Mucosa of rectum (tissue), 2 donors: ENCODE results near the gene DALRD3.

ENCODE experiments used
- H3K27ac ChIP-seq, 2 donors: one replicate each; pipeline ENCODE4 v1.7.0; 2013; ENCODE audit warnings: inconsistent platforms in 2 of 2, low read depth in 2 of 2, low read length in 2 of 2
- H3K27me3 ChIP-seq, 2 donors: one replicate each; pipeline ENCODE4 v1.7.0; 2013; ENCODE audit warnings: low read length in 2 of 2; ENCODE audit not compliant: control insufficient read depth in 2 of 2, insufficient read depth in 2 of 2
- H3K36me3 ChIP-seq, 2 donors: one replicate each; pipeline ENCODE4 v1.7.0; 2013; ENCODE audit warnings: low read length in 2 of 2; ENCODE audit not compliant: control insufficient read depth in 2 of 2, insufficient read depth in 2 of 2
- H3K4me1 ChIP-seq, 2 donors: one replicate each; pipeline ENCODE4 v1.7.0; 2013; ENCODE audit warnings: low read length in 2 of 2, mild to moderate bottlenecking in 1 of 2; ENCODE audit not compliant: control insufficient read depth in 2 of 2, insufficient read depth in 2 of 2
- H3K4me3 ChIP-seq, 2 donors: one replicate each; pipeline ENCODE4 v1.7.0; 2013; ENCODE audit warnings: low read length in 2 of 2
- H3K9ac ChIP-seq, 2 donors: one replicate each; pipeline ENCODE4 v1.7.0; 2013; ENCODE audit warnings: low read length in 2 of 2, low read depth in 1 of 2, mild to moderate bottlenecking in 1 of 2
- H3K9me3 ChIP-seq, 2 donors: one replicate each; pipeline ENCODE4 v1.7.0; 2013; ENCODE audit warnings: low read length in 2 of 2; ENCODE audit not compliant: control insufficient read depth in 2 of 2
- donor health status: healthy.
- donor health status: Normal muscosa, but diverticular disease.

The DALRD3 gene

DNA sequence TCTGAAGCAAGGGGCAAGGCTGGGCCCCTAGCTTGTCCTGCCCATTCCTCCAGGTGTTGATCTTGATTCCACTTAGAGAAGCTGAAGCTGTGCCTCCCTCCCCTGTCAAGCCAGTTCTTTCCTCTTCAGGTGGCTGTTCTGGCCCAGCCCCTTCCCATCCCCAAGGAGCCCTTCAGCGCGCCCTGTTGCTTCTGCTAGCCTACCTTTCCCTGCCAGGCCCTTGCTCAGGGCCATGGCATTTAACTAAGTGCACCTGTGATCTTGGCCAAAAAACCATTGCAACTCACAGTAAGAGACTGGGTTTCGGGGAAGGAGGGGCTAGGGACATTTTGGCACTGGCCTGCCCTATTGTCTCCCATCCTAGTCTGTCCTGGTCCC lies 13.1 kb downstream of the DALRD3 start:
- H3K27me3 ChIP-seq: no peaks in the 10 kb centered on the region
- no peak overlapping the region for H3K4me3 ChIP-seq
- H3K9ac ChIP-seq: no peak overlapping the region
- no peaks in the 10 kb centered on the region for H3K9me3 ChIP-seq
- peaks cover 16 to 18% of the 10 kb centered on the region in 2 donors for H3K4me1 ChIP-seq
- no peak overlapping the region for H3K27ac ChIP-seq
- peaks cover 0 to 3% of the 10 kb centered on the region in 2 donors for H3K36me3 ChIP-seq

DNA sequence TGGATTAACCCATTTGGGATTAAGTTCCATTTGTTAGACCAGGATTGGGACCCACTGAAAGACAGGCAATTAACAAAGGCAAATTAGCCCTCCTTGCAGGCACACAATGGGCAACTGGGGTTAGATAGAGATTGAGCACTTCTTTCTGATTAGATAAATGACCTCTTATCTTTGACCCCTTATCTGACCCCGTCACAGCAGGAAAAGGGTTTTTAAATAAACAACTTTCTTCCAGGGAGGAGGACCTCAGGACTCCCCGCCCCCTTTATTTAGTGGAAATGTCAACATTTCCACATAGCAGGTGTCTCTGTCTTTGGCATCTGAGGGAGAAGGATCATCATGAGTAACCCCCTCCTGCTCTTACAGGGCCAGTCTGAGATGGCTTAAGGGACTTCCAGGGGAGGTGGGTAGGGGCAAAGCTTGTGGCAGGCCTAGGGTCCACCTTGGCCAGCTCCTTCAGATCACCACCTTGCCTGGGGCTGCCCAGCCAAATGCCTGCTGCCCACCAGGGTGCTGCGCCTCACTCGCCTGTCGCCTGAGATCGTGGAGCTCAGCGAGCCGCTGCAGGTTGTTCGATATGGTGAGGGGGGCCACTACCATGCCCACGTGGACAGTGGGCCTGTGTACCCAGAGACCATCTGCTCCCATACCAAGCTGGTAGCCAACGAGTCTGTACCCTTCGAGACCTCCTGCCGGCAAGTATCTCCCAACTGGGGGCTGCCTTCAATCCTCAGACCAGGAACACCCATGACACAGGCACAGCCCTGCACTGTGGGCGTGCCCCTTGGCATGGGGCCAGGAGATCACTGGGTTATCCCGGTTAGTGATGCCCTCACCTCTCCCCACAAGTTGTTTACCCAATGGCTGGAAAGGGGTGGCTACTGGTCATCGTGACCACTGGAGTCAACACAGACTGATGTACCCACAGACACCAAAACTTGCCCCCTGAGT lies 13.8 kb downstream of the DALRD3 start:
- Histone ChIP-seq H3K4me3 (no peak overlapping the region), H3K27me3 (no peaks in the 10 kb centered on the region), H3K36me3 (peaks cover 0 to 3% of the 10 kb centered on the region in 2 donors), H3K27ac (no peak overlapping the region), H3K4me1 (peaks cover 16 to 18% of the 10 kb centered on the region in 2 donors), H3K9me3 (no peaks in the 10 kb centered on the region), H3K9ac (no peak overlapping the region)

DNA sequence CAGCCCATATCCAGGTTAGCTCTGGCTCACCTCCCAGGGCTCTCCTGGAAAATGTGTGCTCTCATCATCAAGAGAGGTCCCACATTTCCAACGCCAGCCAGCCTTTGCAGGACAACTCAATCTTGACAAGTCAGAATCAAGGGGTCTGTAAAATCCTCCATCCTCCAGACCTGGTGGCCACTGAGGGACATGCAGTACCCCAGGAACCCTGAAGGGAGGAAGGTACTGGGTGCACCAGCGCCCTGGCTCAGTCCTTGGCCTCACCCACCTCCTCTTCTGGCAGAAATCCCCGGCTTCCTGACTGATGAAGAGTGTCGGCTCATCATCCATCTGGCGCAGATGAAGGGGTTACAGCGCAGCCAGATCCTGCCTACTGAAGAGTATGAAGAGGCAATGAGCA lies 17.2 kb downstream of the DALRD3 start:
- H3K36me3 ChIP-seq: peaks cover 8 to 13% of the 10 kb centered on the region in 2 donors
- no peak overlapping the region for H3K27ac ChIP-seq

DNA sequence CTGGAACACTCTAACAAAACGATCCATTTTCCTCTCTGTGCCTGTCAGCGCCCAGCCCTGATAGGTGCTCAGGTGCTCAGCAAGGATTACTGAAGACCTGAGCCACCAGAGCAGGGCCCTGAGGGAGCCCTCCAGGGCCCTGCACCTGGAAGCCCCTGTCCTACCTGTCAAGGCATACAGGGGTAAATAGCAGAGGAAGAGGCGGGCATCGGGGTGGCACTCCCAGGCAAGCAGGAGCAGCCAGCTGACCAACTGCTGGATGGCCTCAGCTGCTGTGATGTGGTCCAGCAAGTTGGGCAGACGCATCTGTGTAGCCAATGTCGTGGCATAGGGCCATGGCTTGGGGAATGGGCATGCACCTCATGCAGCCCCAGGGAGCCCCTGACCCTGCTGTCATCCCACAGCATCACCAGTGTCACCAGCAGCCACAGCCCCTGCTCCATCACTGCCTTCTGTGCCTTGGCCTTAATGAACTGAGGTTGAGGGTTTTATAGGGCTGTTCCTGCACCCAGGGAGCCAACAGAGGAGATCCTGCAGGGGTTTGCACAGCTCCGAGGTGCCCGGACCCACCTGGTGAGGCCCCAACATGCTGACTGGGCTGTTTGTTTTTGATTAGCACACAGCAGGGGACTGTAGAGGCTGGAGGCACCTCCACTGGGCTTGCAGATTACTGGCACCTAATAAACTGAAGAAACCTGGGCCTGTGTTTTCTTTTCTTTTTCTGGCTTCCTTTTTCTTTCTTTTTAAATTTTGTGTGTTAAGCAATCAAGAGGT lies 19.1 kb downstream of the DALRD3 start:
- Histone ChIP-seq H3K4me3 (no peak overlapping the region), H3K9ac (no peak overlapping the region), H3K36me3 (peaks cover 8 to 15% of the 10 kb centered on the region in 2 donors), H3K9me3 (no peaks in the 10 kb centered on the region), H3K4me1 (no peaks in the 10 kb centered on the region), H3K27ac (no peak overlapping the region), H3K27me3 (no peaks in the 10 kb centered on the region)

More for the DNA sequence above, 17.2 kb downstream of the DALRD3 start:
- H3K4me3 ChIP-seq: no peak overlapping the region
- H3K27me3 ChIP-seq: no peaks in the 10 kb centered on the region
- H3K4me1 ChIP-seq: peaks cover 4 to 5% of the 10 kb centered on the region in 2 donors
- H3K9me3 ChIP-seq: no peaks in the 10 kb centered on the region
- H3K9ac ChIP-seq: no peak overlapping the region

DNA sequence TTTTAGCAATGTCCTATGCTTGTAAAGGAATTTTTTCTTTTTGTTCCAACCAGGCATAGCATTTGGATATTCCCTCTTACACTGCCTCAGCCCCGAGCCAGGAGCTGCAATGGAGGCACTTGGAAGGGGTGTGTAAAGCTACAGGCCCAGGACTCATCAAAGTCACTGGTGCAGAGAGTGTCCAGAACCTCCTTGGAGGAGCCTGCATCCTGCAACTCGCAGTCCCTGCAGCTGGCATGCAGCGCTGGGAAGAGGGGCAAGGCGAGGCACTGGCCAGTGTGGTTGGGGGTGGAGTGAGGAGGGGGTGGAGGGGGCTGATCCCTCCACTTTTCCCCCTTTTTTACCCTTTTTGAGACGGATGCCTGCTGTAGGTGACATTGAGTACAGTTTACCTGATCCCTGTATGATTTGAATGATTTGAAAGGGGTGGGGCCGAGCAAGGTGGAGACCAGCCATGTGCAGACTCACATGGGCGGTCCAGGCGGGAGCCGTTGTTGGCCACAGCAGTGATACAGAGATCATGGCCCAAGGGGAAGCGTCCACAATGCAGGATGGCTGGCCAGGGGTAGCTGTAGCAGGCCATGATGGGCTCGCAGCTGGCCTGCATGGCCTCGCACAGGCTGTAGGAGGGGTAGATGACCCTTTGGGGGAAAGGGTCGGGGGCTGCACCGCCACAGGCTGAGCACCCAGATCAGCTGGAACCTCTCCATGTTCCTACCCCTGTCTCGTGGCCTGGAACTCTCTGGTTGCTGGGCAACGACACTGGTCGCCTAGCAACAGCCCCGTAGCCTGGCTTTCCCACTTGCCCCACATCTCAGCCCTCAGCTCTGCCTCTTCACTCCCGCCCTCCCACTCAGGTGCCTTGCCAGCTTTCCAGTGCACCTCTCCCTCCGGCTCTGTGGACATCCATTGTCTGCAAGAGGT lies 20.4 kb downstream of the DALRD3 start:
- H3K4me1 ChIP-seq: no peaks in the 10 kb centered on the region
- H3K4me3 ChIP-seq: no peak overlapping the region
- H3K9ac ChIP-seq: no peak overlapping the region
- H3K27me3 ChIP-seq: no peaks in the 10 kb centered on the region
- H3K36me3 ChIP-seq: peaks cover 8 to 15% of the 10 kb centered on the region in 2 donors
- H3K9me3 ChIP-seq: no peaks in the 10 kb centered on the region
- no peak overlapping the region for H3K27ac ChIP-seq

DNA sequence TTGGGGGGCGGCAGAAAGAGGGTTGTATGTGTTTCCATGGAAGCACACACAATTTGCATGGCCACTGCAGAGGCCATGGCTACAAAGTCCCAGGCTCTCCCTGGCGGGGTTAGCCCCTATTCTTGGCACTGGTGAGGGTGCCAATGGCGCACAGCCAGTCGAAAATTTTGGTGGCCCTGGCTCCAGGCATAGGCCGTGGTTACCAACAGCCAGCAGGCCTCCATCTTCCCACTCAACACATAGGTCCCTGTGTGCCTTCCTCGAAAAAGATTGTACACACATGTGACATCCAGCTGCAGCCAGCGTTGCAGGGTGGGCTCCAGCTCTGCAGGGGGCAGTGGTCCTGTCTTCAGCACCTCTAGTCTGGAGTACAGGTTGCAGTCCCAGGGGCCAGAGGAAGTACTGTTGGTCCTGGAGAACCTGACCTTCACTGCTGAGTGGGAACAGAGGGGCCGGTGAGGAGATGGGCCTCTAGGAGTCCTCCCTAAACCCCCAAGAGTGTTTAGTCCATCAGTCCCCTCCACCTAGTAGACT lies 21.2 kb downstream of the DALRD3 start:
- Histone ChIP-seq H3K9me3 (no peaks in the 10 kb centered on the region), H3K27me3 (no peaks in the 10 kb centered on the region), H3K4me1 (no peaks in the 10 kb centered on the region), H3K27ac (no peak overlapping the region), H3K36me3 (peaks cover 8 to 15% of the 10 kb centered on the region in 2 donors), H3K4me3 (no peak overlapping the region), H3K9ac (no peak overlapping the region)

DNA sequence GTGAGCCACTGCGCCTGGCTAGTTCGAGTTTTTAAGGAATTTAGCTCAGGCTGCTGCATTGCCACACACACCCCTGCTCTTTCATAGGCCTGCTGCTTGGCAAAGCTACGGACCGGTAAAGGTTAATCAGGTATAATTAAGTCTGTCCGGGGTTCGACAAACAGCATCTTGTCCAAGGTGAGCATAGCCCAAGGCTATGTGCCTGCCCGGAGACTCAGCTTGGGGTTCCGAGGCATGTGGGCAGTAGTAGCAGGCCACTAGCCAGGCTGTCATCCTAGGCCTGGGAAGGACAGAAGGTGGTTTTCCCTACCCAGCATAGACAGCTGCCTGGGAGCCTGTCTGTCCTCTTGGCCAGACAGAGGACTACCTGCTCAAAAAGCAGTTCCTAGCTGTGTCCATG lies 21.7 kb downstream of the DALRD3 start:
- no peaks in the 10 kb centered on the region for H3K27me3 ChIP-seq
- peaks cover 8 to 15% of the 10 kb centered on the region in 2 donors for H3K36me3 ChIP-seq
- no peak overlapping the region for H3K27ac ChIP-seq
- H3K9me3 ChIP-seq: no peaks in the 10 kb centered on the region
- H3K4me3 ChIP-seq: no peak overlapping the region
- peaks cover under 1 to 4% of the 10 kb centered on the region in 2 donors for H3K4me1 ChIP-seq
- no peak overlapping the region for H3K9ac ChIP-seq

DNA sequence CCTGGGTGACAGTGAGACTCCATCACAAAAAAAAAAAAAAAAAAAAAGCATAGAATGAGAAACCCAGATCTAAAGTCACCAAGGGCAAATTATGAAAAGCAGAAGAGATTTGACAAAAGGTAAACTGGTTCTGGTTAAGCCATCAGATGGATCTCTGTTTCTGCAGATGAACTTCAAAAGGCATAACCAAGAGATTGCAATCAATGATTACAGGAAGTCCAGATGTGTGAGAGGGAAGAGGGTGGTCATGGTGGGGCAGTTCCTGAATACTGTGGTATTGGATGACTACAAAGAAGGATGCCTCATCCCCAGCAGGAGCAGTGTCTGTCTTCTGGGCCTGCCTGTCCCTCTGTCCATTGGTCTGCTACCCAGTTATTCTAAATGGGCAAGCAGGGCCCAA lies 24.5 kb downstream of the DALRD3 start:
- Histone ChIP-seq H3K27ac (no peak overlapping the region), H3K9ac (no peak overlapping the region), H3K27me3 (no peaks in the 10 kb centered on the region), H3K36me3 (peaks cover 8 to 13% of the 10 kb centered on the region in 2 donors), H3K4me3 (no peak overlapping the region), H3K4me1 (peaks cover 18 to 20% of the 10 kb centered on the region in 2 donors), H3K9me3 (no peaks in the 10 kb centered on the region)

DNA sequence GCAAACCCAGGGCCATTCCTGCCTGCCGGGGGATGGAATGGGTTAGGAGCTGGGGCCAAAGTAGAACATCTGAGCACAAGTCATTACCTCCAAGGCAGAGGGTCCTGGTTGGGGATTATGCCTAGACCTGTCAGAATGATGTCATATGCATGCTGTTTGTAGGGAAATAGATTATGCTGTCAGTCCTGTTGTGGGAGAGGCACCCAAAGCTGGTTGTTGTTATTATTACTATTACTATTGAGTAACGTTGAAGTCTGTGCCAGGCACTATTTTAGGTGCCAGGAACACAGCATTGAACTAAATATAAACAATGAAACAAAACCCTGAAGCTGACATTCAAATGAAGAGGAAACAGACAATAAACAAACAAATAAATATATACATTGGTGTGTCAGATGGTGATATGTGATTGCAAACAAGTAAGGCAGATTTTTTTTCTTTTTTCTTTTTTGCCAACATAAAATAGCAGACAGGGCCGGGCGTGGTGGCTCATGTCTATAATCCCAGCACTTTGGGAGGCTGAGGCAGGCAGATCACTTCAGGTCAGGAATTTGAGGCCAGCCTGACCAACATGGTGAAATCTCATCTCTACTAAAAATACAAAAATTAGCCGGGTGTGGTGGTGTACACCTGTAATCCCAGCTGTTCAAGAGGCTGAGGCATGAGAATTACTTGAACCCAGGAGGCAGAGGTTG lies 26.4 kb downstream of the DALRD3 start:
- Histone ChIP-seq H3K36me3 (peaks cover 5 to 11% of the 10 kb centered on the region in 2 donors), H3K9me3 (no peaks in the 10 kb centered on the region), H3K4me3 (peak overlapping the region in 1 of 2 donors; percentile 87), H3K9ac (no peak overlapping the region), H3K27ac (no peak overlapping the region), H3K4me1 (peaks cover 18 to 20% of the 10 kb centered on the region in 2 donors), H3K27me3 (no peaks in the 10 kb centered on the region)
